IPS-11a (cell line): Measurements from ENCODE around the gene LSM10.

Experiments
- H3K4me3 ChIP-seq: one replicate; pipeline ENCODE4 v1.5.1; 2013; ENCODE audit warnings: low read depth, low read length, control low read depth

The LSM10 gene

GRCh38 chr1:36354486-36354885 lies 43.2 kb downstream of the LSM10 start:
- no peak overlapping the region for H3K4me3 ChIP-seq

GRCh38 chr1:36352910-36353878 lies 44.5 kb downstream of the LSM10 start:
- H3K4me3 ChIP-seq: no peak overlapping the region

GRCh38 chr1:36352125-36352909 lies 45.4 kb downstream of the LSM10 start:
- no peak overlapping the region for H3K4me3 ChIP-seq

- no peak overlapping the region for H3K4me3 ChIP-seq
Observed at GRCh38 chr1:36351227-36351977, 46.3 kb downstream of the LSM10 start.

GRCh38 chr1:36350659-36351226 lies 47.0 kb downstream of the LSM10 start:
- no peak overlapping the region for H3K4me3 ChIP-seq

- H3K4me3 ChIP-seq: no peak overlapping the region
Observed at GRCh38 chr1:36349839-36350238, 47.9 kb downstream of the LSM10 start.

GRCh38 chr1:36349241-36349671 lies 48.5 kb downstream of the LSM10 start:
- no peak overlapping the region for H3K4me3 ChIP-seq

- no peak overlapping the region for H3K4me3 ChIP-seq
Observed at GRCh38 chr1:36346741-36347370, 50.9 kb downstream of the LSM10 start.

- H3K4me3 ChIP-seq: no peak overlapping the region
Observed at GRCh38 chr1:36345353-36345752, 52.4 kb downstream of the LSM10 start.

- no peak overlapping the region for H3K4me3 ChIP-seq
Observed at GRCh38 chr1:36344395-36344680, 53.4 kb downstream of the LSM10 start.

GRCh38 chr1:36343651-36344394 lies 53.9 kb downstream of the LSM10 start:
- H3K4me3 ChIP-seq: no peak overlapping the region
